Psoas muscle (tissue), 8 donors: ENCODE results near the gene SH3TC1. TPM values are rescaled to one million over a fixed set of nuclear protein-coding genes. Genes with fewer than 3 reads are reported as not detected.
A peak's percentile ranks its signal among the peaks of the same experiment; 100 is the strongest.

Source experiments
- ATAC-seq, 4 donors: fragments of 200-7000 bp; cut with Tn5 transposase; one replicate each; pipeline ENCODE4 v1.9.1; 2020; ENCODE audit warnings: moderate library complexity in 3 of 4, mild to moderate bottlenecking in 2 of 4
- DNase-seq, 2 donors: peaks; one replicate each; pipeline ENCODE4 v3.0.0-alpha.2; 2020
- H3K27ac ChIP-seq: fragments of 200-600 bp; one replicate; pipeline ENCODE4 v1.8.0; 2022
- H3K27me3 ChIP-seq, 3 donors: fragments of 200-600 bp in 1 of 3; one replicate each; pipeline versions ENCODE4 v1.6.1 to v1.8.0; 2013 to 2022; ENCODE audit warnings: low read length in 2 of 3, mild to moderate bottlenecking in 2 of 3, moderate library complexity in 1 of 3; ENCODE audit not compliant: insufficient read depth in 3 of 3
- H3K36me3 ChIP-seq, 2 donors: fragments of 200-600 bp in 1 of 2; one replicate each; pipeline versions ENCODE4 v1.6.1 to v1.8.0; 2013 to 2022; ENCODE audit warnings: low read depth in 1 of 2, mild to moderate bottlenecking in 1 of 2, moderate library complexity in 1 of 2; ENCODE audit not compliant: insufficient read depth in 1 of 2
- H3K4me1 ChIP-seq: fragments of 200-600 bp; one replicate; pipeline ENCODE4 v1.8.0; 2022
- H3K4me3 ChIP-seq: fragments of 200-600 bp; one replicate; pipeline ENCODE4 v1.8.0; 2022; ENCODE audit warnings: mild to moderate bottlenecking
- H3K9me3 ChIP-seq: fragments of 200-600 bp; one replicate; pipeline ENCODE4 v1.8.0; 2022
- CTCF ChIP-seq: fragments of 200-600 bp; IDR thresholded peaks from one replicate; pipeline ENCODE4 v1.8.0; 2022; ENCODE audit warnings: antibody characterized with exemption
- WGBS, 3 donors: extraction: QIAGEN DNeasy Blood & Tissue Kit; methylation state at CpG; one replicate each; pipeline versions ENCODE4 v1.1.6 to v1.1.7; 2013; 5-methylcytosine and 5-hydroxymethylcytosine counted together
- intact Hi-C, 2 donors: fragments of 100-400 bp; cut with DNase I; formaldehyde crosslinking; loops; one replicate each; pipeline versions ENCODE4 v1.11.0 to v1.14.2; 2022
- polyA plus RNA-seq, 3 donors: library from polyadenylated mRNA; stranded (reverse); fragments of 200-250 nt; gene quantifications; one replicate each; pipeline ENCODE4 v1.2.3, GENCODE V29; 2013
- total RNA-seq, 4 donors: library from RNA; stranded (reverse); fragmentation: NEBNext Ultra II Directional in 2 of 4; extraction: Animal tissue kit (Norgen Biotek cat#: 25700) in 2 of 4; gene quantifications; one replicate each; pipeline versions ENCODE4 v1.2.1 to v1.2.4, GENCODE V29; 2021 to 2023
- donor health status: healthy with polysubstance abuse.
- donor health status: DM: no; HTN: no; CAD: no; lungs with moderate emphysema.
- donor health status: Bipolar disorder and iron deficiency.
- donor health status: healthy.
- donor health status: DM: yes; HTN: yes; CAD: no.
- donor health status: DM: no; HTN: no; CAD: no.
- donor health status: DM: no; HTN: no; CAD: no.
- donor health status: DM: yes; HTN: yes; CAD: no.

Gene SH3TC1
- total and polyA plus RNA-seq, 7 donors, result 1.9 to 7.9 (median 4.7) TPM

DNA sequence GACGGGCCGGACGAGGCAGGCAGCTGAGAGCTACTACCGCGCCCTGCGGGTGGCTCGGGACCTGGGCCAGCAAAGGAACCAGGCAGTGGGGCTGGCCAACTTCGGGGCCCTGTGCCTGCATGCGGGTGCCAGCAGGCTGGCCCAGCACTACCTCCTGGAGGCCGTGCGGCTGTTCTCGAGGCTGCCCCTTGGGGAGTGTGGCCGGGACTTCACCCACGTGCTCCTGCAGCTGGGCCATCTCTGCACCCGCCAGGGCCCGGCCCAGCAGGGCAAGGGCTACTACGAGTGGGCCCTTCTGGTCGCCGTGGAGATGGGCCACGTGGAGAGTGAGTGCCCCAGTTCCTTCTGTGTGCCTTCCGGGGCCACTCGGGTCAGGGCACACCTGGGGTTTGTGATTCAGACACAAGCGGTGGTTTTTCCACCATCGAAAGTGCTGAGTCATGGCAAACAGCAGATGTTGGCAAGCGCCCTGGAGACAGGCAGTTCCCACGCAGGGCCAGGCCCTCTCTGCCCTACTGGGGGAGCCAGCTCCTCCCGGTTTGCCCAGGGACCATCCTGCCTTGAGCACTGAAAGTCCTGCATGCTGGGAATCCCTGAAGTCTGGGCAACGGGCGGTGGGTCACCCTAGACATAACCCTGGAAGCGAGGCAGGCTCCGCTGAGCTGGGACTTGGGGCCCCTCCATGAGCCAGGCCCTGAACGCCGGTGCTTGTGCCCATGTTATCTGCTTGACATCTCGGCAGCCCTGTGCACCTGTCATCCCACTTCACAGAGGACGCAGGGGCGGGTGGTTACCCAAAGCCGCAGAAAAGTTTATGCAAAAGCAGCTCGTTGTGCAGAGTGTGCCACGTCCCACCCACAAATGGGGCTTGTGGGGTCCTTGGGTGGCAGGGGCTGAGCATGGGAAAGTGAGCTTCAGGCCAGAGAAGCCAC lies 29.5 kb downstream of the SH3TC1 start:
- no peak overlapping the region for H3K4me3 ChIP-seq
- WGBS, 3 donors, result 29 to 35% (median 34%) methylated on average over 39 of the region's 39 CpGs
- H3K4me1 ChIP-seq, result peaks cover 13% of the 10 kb centered on the region
- H3K9me3 ChIP-seq, result no peaks in the 10 kb centered on the region
- peak; percentile 70 to 88 (median 82) for ATAC-seq
- peaks cover 0 to 5% of the 10 kb centered on the region in 2 donors for H3K36me3 ChIP-seq
- H3K27ac ChIP-seq, result peak overlapping the region; percentile 13
- TF ChIP-seq CTCF, result no peak
- no peaks in the 10 kb centered on the region for H3K27me3 ChIP-seq
- DNase-seq, result peak; percentile 70 to 84
- intact Hi-C loops, result no loop called here

- Histone ChIP-seq H3K27me3 (no peaks in the 10 kb centered on the region), H3K9me3 (no peaks in the 10 kb centered on the region), H3K36me3 (peaks cover 0 to 7% of the 10 kb centered on the region in 2 donors), H3K4me3 (no peak overlapping the region), H3K27ac (no peak overlapping the region), H3K4me1 (peaks cover 13% of the 10 kb centered on the region)
- DNase-seq, result no peak
- 92 to 97% (median 96%) methylated on average over 16 to 17 of the region's 17 CpGs for WGBS, 3 donors
- ATAC-seq, result no peak
- intact Hi-C loops, result no loop called here
- no peak for TF ChIP-seq CTCF
These were observed 30.4 kb downstream of the SH3TC1 start for GRCh38 chr4:8229331-8229975.

- intact Hi-C loops, result no loop called here
- no peak for TF ChIP-seq CTCF
- H3K27ac ChIP-seq, result no peak overlapping the region
- H3K4me3 ChIP-seq, result no peak overlapping the region
- ATAC-seq (no peak), DNase-seq (no peak)
- peaks cover 13% of the 10 kb centered on the region for H3K4me1 ChIP-seq
- no peaks in the 10 kb centered on the region for H3K9me3 ChIP-seq
- WGBS, 3 donors, result 96 to 97% (median 97%) methylated on average over 11 of the region's 11 CpGs
- H3K36me3 ChIP-seq, result peaks cover 0 to 7% of the 10 kb centered on the region in 2 donors
- H3K27me3 ChIP-seq, result no peaks in the 10 kb centered on the region
These were observed 30.9 kb downstream of the SH3TC1 start for GRCh38 chr4:8230033-8230432.

DNA sequence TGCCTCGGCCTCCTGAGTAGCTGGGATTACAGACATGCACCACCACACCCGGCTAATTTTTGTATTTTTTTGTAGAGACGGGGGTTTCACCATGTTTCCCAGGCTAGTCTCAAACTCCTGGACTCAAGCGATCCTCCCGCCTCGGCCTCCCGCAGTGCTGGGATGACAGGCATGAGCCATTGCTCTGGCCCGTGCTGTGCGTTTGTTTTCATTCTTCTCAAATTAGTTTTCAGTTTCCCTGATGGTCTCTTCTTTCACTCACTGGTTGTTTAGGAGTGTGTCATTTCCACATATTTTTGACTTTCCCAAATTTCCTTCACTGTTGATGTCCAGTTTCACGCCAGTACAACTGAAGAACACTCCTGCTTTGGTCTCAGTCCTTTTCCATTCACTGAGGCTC lies 31.8 kb downstream of the SH3TC1 start:
- WGBS, 3 donors, result 95 to 98% (median 95%) methylated on average over 10 of the region's 10 CpGs
- DNase-seq, result no peak
- H3K4me1 ChIP-seq, result peaks cover 13% of the 10 kb centered on the region
- no peak for ATAC-seq
- no peak overlapping the region for H3K27ac ChIP-seq
- no peaks in the 10 kb centered on the region for H3K27me3 ChIP-seq
- H3K4me3 ChIP-seq, result no peak overlapping the region
- no peaks in the 10 kb centered on the region for H3K9me3 ChIP-seq
- intact Hi-C loops, result no loop called here
- peaks cover 0 to 11% of the 10 kb centered on the region in 2 donors for H3K36me3 ChIP-seq
- no peak for TF ChIP-seq CTCF
